GM19395 (cell line): ENCODE results near the gene PYDC1.
"Not testable (repeated sequence)": the region's sequence is repeated elsewhere in the genome, so short reads cannot be mapped to it uniquely, and the experiment has no call there.

Source experiments
- ATAC-seq: cut with Tn5 transposase; IDR thresholded peaks from one replicate; pipeline ENCODE4 v1.9.1; 2021; ENCODE audit warnings: mild to moderate bottlenecking, moderate library complexity; ENCODE audit not compliant: unreplicated experiment

Gene PYDC1

GRCh38 chr16:31223044-31223443, 6.1 kb upstream of the PYDC1 start:
- ATAC-seq: no peak

GRCh38 chr16:31221357-31222160, 4.6 kb upstream of the PYDC1 start:
- no peak for ATAC-seq

- no peak for ATAC-seq
Measured at GRCh38 chr16:31219154-31219741, 2.3 kb upstream of the PYDC1 start.

GRCh38 chr16:31217136-31217530, 198 bp upstream of the PYDC1 start:
- ATAC-seq: no peak

- no peak for ATAC-seq
Measured at GRCh38 chr16:31215287-31216162, 1.4 kb downstream of the PYDC1 start.

- ATAC-seq: no peak
Measured at GRCh38 chr16:31214708-31215286, 2.1 kb downstream of the PYDC1 start.

GRCh38 chr16:31213877-31214707, 2.8 kb downstream of the PYDC1 start, which contains the start of gene TRIM72:
Gene TRIM72, plus strand, starts transcription at chr16:31214119. Its CDS starts 620 bp downstream, at chr16:31214739.
- ATAC-seq: no peak

- no peak for ATAC-seq
Measured at GRCh38 chr16:31213342-31213741, 3.6 kb downstream of the PYDC1 start.

GRCh38 chr16:31206776-31207175, 10.2 kb downstream of the PYDC1 start:
- ATAC-seq: no peak

GRCh38 chr16:31204871-31205666, 11.9 kb downstream of the PYDC1 start:
- no peak for ATAC-seq

- peak; percentile 35 for ATAC-seq
Measured at GRCh38 chr16:31202414-31203375, 14.2 kb downstream of the PYDC1 start, which contains the start of gene PYCARD. Gene PYCARD, minus strand, starts transcription at chr16:31202760. Its CDS starts 70 bp downstream, at chr16:31202690.

GRCh38 chr16:31201582-31202413, 15.1 kb downstream of the PYDC1 start:
- peak; percentile 61 for ATAC-seq

GRCh38 chr16:31200821-31201568, 15.9 kb downstream of the PYDC1 start:
- ATAC-seq: no peak

- not testable (repeated sequence) for ATAC-seq
Measured at GRCh38 chr16:31200111-31200510, 16.8 kb downstream of the PYDC1 start.

GRCh38 chr16:31199430-31200041, 17.4 kb downstream of the PYDC1 start:
- no peak for ATAC-seq
